NK-92 (cell line): ENCODE measurements around the gene NAA16.
"Not testable (repeated sequence)": the region's sequence is repeated elsewhere in the genome, so short reads cannot be mapped to it uniquely, and the experiment has no call there.

Source experiments
- DNase-seq: peaks from one replicate; lab custom pipeline; 2025; ENCODE audit not compliant: unreplicated experiment; lab: John Stamatoyannopoulos, UW

NAA16 gene

GRCh38 chr13:41352935-41353840, 42.1 kb downstream of the NAA16 start:
- DNase-seq, result no peak

GRCh38 chr13:41354416-41354815, 43.3 kb downstream of the NAA16 start:
- DNase-seq, result no peak

GRCh38 chr13:41356385-41356648, 45.2 kb downstream of the NAA16 start:
- not testable (repeated sequence) for DNase-seq

GRCh38 chr13:41356786-41357185, 45.7 kb downstream of the NAA16 start:
- no peak for DNase-seq

- DNase-seq, result no peak
Measured at GRCh38 chr13:41361491-41361890, 50.4 kb downstream of the NAA16 start.

- no peak for DNase-seq
Measured at GRCh38 chr13:41364043-41364442, 53.0 kb downstream of the NAA16 start.

GRCh38 chr13:41365631-41366030, 54.6 kb downstream of the NAA16 start:
- DNase-seq, result no peak

- DNase-seq, result no peak
Measured at GRCh38 chr13:41370736-41371135, 59.7 kb downstream of the NAA16 start.

GRCh38 chr13:41377446-41377845, 66.4 kb downstream of the NAA16 start:
- DNase-seq, result no peak

- DNase-seq, result no peak
Measured at GRCh38 chr13:41382431-41382830, 71.4 kb downstream of the NAA16 start.

GRCh38 chr13:41383386-41383785, 72.3 kb downstream of the NAA16 start:
- no peak for DNase-seq

GRCh38 chr13:41384749-41385503, 73.9 kb downstream of the NAA16 start:
- DNase-seq, result no peak

- DNase-seq, result no peak
Measured at GRCh38 chr13:41386211-41386610, 75.1 kb downstream of the NAA16 start.

GRCh38 chr13:41387576-41387975, 76.5 kb downstream of the NAA16 start:
- no peak for DNase-seq

GRCh38 chr13:41388143-41388881, 77.2 kb downstream of the NAA16 start:
- DNase-seq, result no peak

- no peak for DNase-seq
Measured at GRCh38 chr13:41389580-41389979, 78.5 kb downstream of the NAA16 start.

GRCh38 chr13:41394166-41394565, 83.1 kb downstream of the NAA16 start:
- DNase-seq, result no peak

GRCh38 chr13:41398494-41399170, 87.6 kb downstream of the NAA16 start:
- DNase-seq, result no peak

GRCh38 chr13:41401366-41401765, 90.3 kb downstream of the NAA16 start:
- no peak for DNase-seq

- DNase-seq, result no peak
Measured at GRCh38 chr13:41402691-41403511, 91.8 kb downstream of the NAA16 start.
